MM.1S (cell line): Measurements from ENCODE around the gene SIGLEC8.

Source experiments
- DNase-seq: peaks from one replicate; pipeline ENCODE4 v3.0.0-alpha.2; 2015
- H2AFZ ChIP-seq: fragments of 300-600 bp; sonication (generic); 2 replicates; pipeline ENCODE4 v1.6.0; 2016; ENCODE audit warnings: antibody characterized with exemption, low read length
- H3F3A ChIP-seq: fragments of 300-600 bp; sonication (generic); 2 replicates; pipeline ENCODE4 v1.6.1; 2016; ENCODE audit warnings: mild to moderate bottlenecking, antibody characterized with exemption, low read length, moderate library complexity, mixed read lengths; ENCODE audit not compliant: insufficient read depth
- H3K27ac ChIP-seq: fragments of 300-600 bp; sonication (generic); 2 replicates; pipeline ENCODE4 v1.5.1; 2016; ENCODE audit warnings: mild to moderate bottlenecking, low read length
- H3K27me3 ChIP-seq: fragments of 300-600 bp; sonication (generic); replicated peaks from 2 replicates; pipeline ENCODE4 v1.6.0; 2016; ENCODE audit warnings: low read length; ENCODE audit not compliant: insufficient read depth
- H3K36me3 ChIP-seq: fragments of 300-600 bp; sonication (generic); replicated peaks from 2 replicates; pipeline ENCODE4 v1.6.1; 2016; ENCODE audit warnings: mild to moderate bottlenecking, low read length, mixed read lengths; ENCODE audit not compliant: insufficient read depth
- H3K4me1 ChIP-seq: fragments of 300-600 bp; sonication (generic); 2 replicates; pipeline ENCODE4 v1.6.1; 2016; ENCODE audit warnings: low read length, mixed read lengths
- H3K4me2 ChIP-seq: fragments of 300-600 bp; sonication (generic); 2 replicates; pipeline ENCODE4 v1.6.0; 2016; ENCODE audit warnings: low read depth, low read length
- H3K4me3 ChIP-seq: fragments of 300-600 bp; sonication (generic); 2 replicates; pipeline ENCODE4 v1.5.1; 2016; ENCODE audit warnings: low read length, mixed read lengths
- H3K79me2 ChIP-seq: fragments of 300-600 bp; sonication (generic); 2 replicates; pipeline ENCODE4 v1.6.1; 2016; ENCODE audit warnings: mixed run types, low read length, mixed read lengths
- H3K9ac ChIP-seq: fragments of 300-600 bp; sonication (generic); 2 replicates; pipeline ENCODE4 v1.6.1; 2016; ENCODE audit warnings: low read length, mixed read lengths
- H3K9me2 ChIP-seq: fragments of 300-600 bp; sonication (generic); replicated peaks from 2 replicates; pipeline ENCODE4 v1.6.1; 2016; ENCODE audit warnings: mild to moderate bottlenecking, low read length, mixed read lengths; ENCODE audit not compliant: insufficient read depth
- H3K9me3 ChIP-seq: fragments of 300-600 bp; sonication (generic); replicated peaks from 2 replicates; pipeline ENCODE4 v1.6.1; 2016; ENCODE audit warnings: mild to moderate bottlenecking, low read length, mixed read lengths; ENCODE audit not compliant: insufficient read depth
- H4K20me1 ChIP-seq: fragments of 300-600 bp; sonication (generic); 2 replicates; pipeline ENCODE4 v1.6.1; 2016; ENCODE audit warnings: mild to moderate bottlenecking, low read length, moderate library complexity, mixed read lengths; ENCODE audit not compliant: insufficient read depth
- CTCF ChIP-seq: fragments of 300-600 bp; sonication (generic); IDR thresholded peaks from 2 replicates; pipeline ENCODE4 v1.5.1; 2016; ENCODE audit warnings: antibody characterized with exemption, low read length, mixed read lengths
- EZH2 ChIP-seq: fragments of 300-600 bp; sonication (generic); optimal IDR thresholded peaks from 2 replicates; pipeline ENCODE3; 2017; ENCODE audit warnings: low read depth, mild to moderate bottlenecking, antibody characterized with exemption, low read length, mixed read lengths
- EZH2phosphoT487 ChIP-seq: fragments of 300-600 bp; sonication (generic); IDR thresholded peaks from 2 replicates; pipeline ENCODE4 v1.6.1; 2018; ENCODE audit warnings: antibody characterized with exemption, low read length

Gene SIGLEC8

GRCh38 chr19:51456541-51457290 lies 1.5 kb downstream of the SIGLEC8 start:
- Histone ChIP-seq H3K27me3 (no peaks in the 10 kb centered on the region), H3K4me3 (no peak overlapping the region), H3K9ac (no peak overlapping the region), H3K9me2 (no peaks in the 10 kb centered on the region), H2AFZ (no peak overlapping the region), H3K4me1 (no peaks in the 10 kb centered on the region), H4K20me1 (no peaks in the 10 kb centered on the region), H3K4me2 (no peak overlapping the region), H3F3A (no peaks in the 10 kb centered on the region), H3K79me2 (no peaks in the 10 kb centered on the region), H3K9me3 (no peaks in the 10 kb centered on the region), H3K27ac (no peak overlapping the region), H3K36me3 (no peaks in the 10 kb centered on the region)
- DNase-seq, result no peak
- TF ChIP-seq EZH2phosphoT487, result no peak
- no peak for TF ChIP-seq EZH2
- TF ChIP-seq CTCF, result no peak

GRCh38 chr19:51450730-51451307 lies 7.4 kb downstream of the SIGLEC8 start:
- Histone ChIP-seq H3K79me2 (no peaks in the 10 kb centered on the region), H3K36me3 (no peaks in the 10 kb centered on the region), H4K20me1 (no peaks in the 10 kb centered on the region), H3F3A (no peaks in the 10 kb centered on the region), H3K4me1 (no peaks in the 10 kb centered on the region), H3K4me3 (no peak overlapping the region), H3K9me2 (no peaks in the 10 kb centered on the region), H3K9ac (no peak overlapping the region), H3K9me3 (no peaks in the 10 kb centered on the region), H3K4me2 (no peak overlapping the region), H2AFZ (no peak overlapping the region), H3K27me3 (no peaks in the 10 kb centered on the region), H3K27ac (no peak overlapping the region)
- no peak for DNase-seq
- TF ChIP-seq CTCF (no peak), EZH2phosphoT487 (no peak), EZH2 (no peak)

GRCh38 chr19:51448411-51449016 lies 9.7 kb downstream of the SIGLEC8 start:
- Histone ChIP-seq H3K9me2 (no peaks in the 10 kb centered on the region), H2AFZ (no peak overlapping the region), H3K27me3 (no peaks in the 10 kb centered on the region), H4K20me1 (no peaks in the 10 kb centered on the region), H3K4me2 (no peak overlapping the region), H3K9ac (no peak overlapping the region), H3K36me3 (no peaks in the 10 kb centered on the region), H3K4me3 (no peak overlapping the region), H3K79me2 (no peaks in the 10 kb centered on the region), H3K27ac (no peak overlapping the region), H3F3A (no peaks in the 10 kb centered on the region), H3K9me3 (no peaks in the 10 kb centered on the region), H3K4me1 (no peaks in the 10 kb centered on the region)
- TF ChIP-seq EZH2phosphoT487, result no peak
- TF ChIP-seq EZH2, result no peak
- TF ChIP-seq CTCF, result no peak
- DNase-seq, result no peak
